ENCODE results near the gene ZNF827. TPM values are rescaled to one million over a fixed set of nuclear protein-coding genes. Genes with fewer than 3 reads are reported as not detected.

The ZNF827 gene
- total RNA-seq, 1 donor from 2014 or later, result 50.2 TPM

GRCh38 chr4:145732001-145732815 lies 206.4 kb downstream of the ZNF827 start:
- Mint-ChIP-seq H3K4me3 (ENCODE audit: low read depth) (peak overlapping the region; percentile 75), H3K27me3 (no peaks in the 10 kb centered on the region), H3K4me1 (ENCODE audit: low read depth) (peaks cover 38% of the 10 kb centered on the region), H3K9me3 (ENCODE audit: low read depth) (no peaks in the 10 kb centered on the region), H3K36me3 (ENCODE audit: insufficient read depth) (no peaks in the 10 kb centered on the region), H3K27ac (peak overlapping the region; percentile 88)
- no peak for DNase-seq (ENCODE audit: low spot score, unreplicated experiment)
- TF ChIP-seq, protein P1, sequence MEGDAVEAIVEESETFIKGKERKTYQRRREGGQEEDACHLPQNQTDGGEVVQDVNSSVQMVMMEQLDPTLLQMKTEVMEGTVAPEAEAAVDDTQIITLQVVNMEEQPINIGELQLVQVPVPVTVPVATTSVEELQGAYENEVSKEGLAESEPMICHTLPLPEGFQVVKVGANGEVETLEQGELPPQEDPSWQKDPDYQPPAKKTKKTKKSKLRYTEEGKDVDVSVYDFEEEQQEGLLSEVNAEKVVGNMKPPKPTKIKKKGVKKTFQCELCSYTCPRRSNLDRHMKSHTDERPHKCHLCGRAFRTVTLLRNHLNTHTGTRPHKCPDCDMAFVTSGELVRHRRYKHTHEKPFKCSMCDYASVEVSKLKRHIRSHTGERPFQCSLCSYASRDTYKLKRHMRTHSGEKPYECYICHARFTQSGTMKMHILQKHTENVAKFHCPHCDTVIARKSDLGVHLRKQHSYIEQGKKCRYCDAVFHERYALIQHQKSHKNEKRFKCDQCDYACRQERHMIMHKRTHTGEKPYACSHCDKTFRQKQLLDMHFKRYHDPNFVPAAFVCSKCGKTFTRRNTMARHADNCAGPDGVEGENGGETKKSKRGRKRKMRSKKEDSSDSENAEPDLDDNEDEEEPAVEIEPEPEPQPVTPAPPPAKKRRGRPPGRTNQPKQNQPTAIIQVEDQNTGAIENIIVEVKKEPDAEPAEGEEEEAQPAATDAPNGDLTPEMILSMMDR (IDR thresholded peaks at IDR 0.05; ENCODE audit: unreplicated experiment), result no peak

- H3K36me3 Mint-ChIP-seq (ENCODE audit: insufficient read depth), result no peaks in the 10 kb centered on the region
- H3K27me3 Mint-ChIP-seq, result no peaks in the 10 kb centered on the region
- H3K9me3 Mint-ChIP-seq (ENCODE audit: low read depth), result no peaks in the 10 kb centered on the region
- peak overlapping the region; percentile 92 for H3K27ac Mint-ChIP-seq
- TF ChIP-seq, protein P1 (IDR thresholded peaks at IDR 0.05; ENCODE audit: unreplicated experiment), result no peak
- peak overlapping the region; percentile 40 for H3K4me3 Mint-ChIP-seq (ENCODE audit: low read depth)
- DNase-seq (ENCODE audit: low spot score, unreplicated experiment), result no peak
- peaks cover 38% of the 10 kb centered on the region for H3K4me1 Mint-ChIP-seq (ENCODE audit: low read depth)
Observed at GRCh38 chr4:145731028-145731427, 207.6 kb downstream of the ZNF827 start.

- H3K36me3 Mint-ChIP-seq (ENCODE audit: insufficient read depth), result no peaks in the 10 kb centered on the region
- peak overlapping the region; percentile 78 for H3K27ac Mint-ChIP-seq
- H3K4me1 Mint-ChIP-seq (ENCODE audit: low read depth), result peaks cover 32% of the 10 kb centered on the region
- TF ChIP-seq, protein P1 (IDR thresholded peaks at IDR 0.05; ENCODE audit: unreplicated experiment), result no peak
- no peak for DNase-seq (ENCODE audit: low spot score, unreplicated experiment)
- H3K4me3 Mint-ChIP-seq (ENCODE audit: low read depth), result no peak overlapping the region
- no peaks in the 10 kb centered on the region for H3K27me3 Mint-ChIP-seq
- no peaks in the 10 kb centered on the region for H3K9me3 Mint-ChIP-seq (ENCODE audit: low read depth)
Observed at GRCh38 chr4:145730026-145730425, 208.6 kb downstream of the ZNF827 start.

DNA sequence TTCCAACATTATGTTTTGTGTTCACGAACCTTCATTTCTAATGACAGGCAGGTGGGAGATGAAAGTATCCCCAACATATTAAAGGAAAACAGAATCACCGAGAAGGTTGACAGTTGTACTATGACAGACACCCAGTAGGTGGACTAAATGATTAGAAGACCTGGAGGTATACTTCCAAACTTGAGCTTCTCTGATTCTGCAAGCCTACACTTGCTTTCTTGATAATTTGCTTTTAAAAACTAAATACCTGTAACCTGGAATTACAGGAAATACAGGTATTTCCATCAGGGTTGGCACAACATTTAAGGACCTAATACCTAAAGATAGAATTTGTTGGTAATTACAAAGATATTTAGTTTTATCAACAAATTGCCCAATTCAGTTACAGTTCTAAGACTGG lies 215.3 kb downstream of the ZNF827 start:
- Mint-ChIP-seq H3K4me3 (ENCODE audit: low read depth) (no peak overlapping the region), H3K9me3 (ENCODE audit: low read depth) (no peaks in the 10 kb centered on the region), H3K27me3 (no peaks in the 10 kb centered on the region), H3K27ac (no peak overlapping the region), H3K36me3 (ENCODE audit: insufficient read depth) (no peaks in the 10 kb centered on the region), H3K4me1 (ENCODE audit: low read depth) (peaks cover 3% of the 10 kb centered on the region)
- TF ChIP-seq, protein P1 (IDR thresholded peaks at IDR 0.05; ENCODE audit: unreplicated experiment), result no peak
- no peak for DNase-seq (ENCODE audit: low spot score, unreplicated experiment)

GRCh38 chr4:145722561-145722960 lies 216.1 kb downstream of the ZNF827 start:
- TF ChIP-seq, protein P1 (IDR thresholded peaks at IDR 0.05; ENCODE audit: unreplicated experiment), result no peak
- DNase-seq (ENCODE audit: low spot score, unreplicated experiment), result no peak
- Mint-ChIP-seq H3K9me3 (ENCODE audit: low read depth) (no peaks in the 10 kb centered on the region), H3K27me3 (no peaks in the 10 kb centered on the region), H3K4me3 (ENCODE audit: low read depth) (no peak overlapping the region), H3K27ac (no peak overlapping the region), H3K36me3 (ENCODE audit: insufficient read depth) (no peaks in the 10 kb centered on the region), H3K4me1 (ENCODE audit: low read depth) (peaks cover 3% of the 10 kb centered on the region)

Measured in progenitor cell of endocrine pancreas (in vitro differentiated cells).